HFFc6 (cell line): ENCODE measurements around the gene FOXK2. TPM values are rescaled to one million over a fixed set of nuclear protein-coding genes. Genes with fewer than 3 reads are reported as not detected.
"Not testable (repeated sequence)": the region's sequence is repeated elsewhere in the genome, so short reads cannot be mapped to it uniquely, and the experiment has no call there.

Experiments used
- DNase-seq: peaks from one replicate; pipeline ENCODE4 v3.0.0-alpha.2; 2018
- H3K27ac Mint-ChIP-seq: 2 replicates; pipeline ENCODE4 v1.8.0; 2020; ENCODE audit warnings: mild to moderate bottlenecking, mixed read lengths
- H3K27me3 Mint-ChIP-seq: 2 replicates; pipeline ENCODE4 v1.8.0; 2021; ENCODE audit warnings: mild to moderate bottlenecking, moderate library complexity, mixed read lengths; ENCODE audit not compliant: insufficient read depth
- H3K36me3 Mint-ChIP-seq: 2 replicates; pipeline ENCODE4 v1.8.0; 2021; ENCODE audit warnings: low read depth, mixed read lengths
- H3K4me1 Mint-ChIP-seq: 2 replicates; pipeline ENCODE4 v1.8.0; 2020; ENCODE audit warnings: low read depth, mixed read lengths
- H3K4me3 Mint-ChIP-seq: 2 replicates; pipeline ENCODE4 v1.8.0; 2020; ENCODE audit warnings: mild to moderate bottlenecking, moderate library complexity, mixed read lengths
- H3K9me3 Mint-ChIP-seq: 2 replicates; pipeline ENCODE4 v1.8.0; 2020; ENCODE audit warnings: mild to moderate bottlenecking, mixed read lengths
- CTCF ChIP-seq: fragments of 200-600 bp; sonication (generic); IDR thresholded peaks from 2 replicates; pipeline ENCODE4 v1.5.0; 2021; ENCODE audit warnings: antibody characterized with exemption, mild to moderate bottlenecking
- total RNA-seq, 6 experiments: library from RNA; stranded (reverse); fragmentation: NEBNext Ultra II Directional; extraction: Animal tissue kit (Norgen Biotek cat#: 25700); gene quantifications; 2 replicates in 1 of 6; 3 replicates in 5 of 6; pipeline ENCODE4 v1.2.3, GENCODE V29; 2021

FOXK2 gene
- total RNA-seq, 6 experiments from 2014 or later = 38.6 to 46.3 (median 41.1) TPM

GRCh38 chr17:82505296-82505695 is 14.2 kb upstream of the FOXK2 start:
- Mint-ChIP-seq H3K9me3 (no peaks in the 10 kb centered on the region), H3K36me3 (no peaks in the 10 kb centered on the region), H3K27me3 (peaks cover 7% of the 10 kb centered on the region), H3K4me1 (no peaks in the 10 kb centered on the region), H3K27ac (no peak overlapping the region), H3K4me3 (no peak overlapping the region)
- no peak for TF ChIP-seq CTCF
- DNase-seq = no peak

GRCh38 chr17:82506402-82506801 is 13.1 kb upstream of the FOXK2 start:
- not testable (repeated sequence) for H3K27ac Mint-ChIP-seq, H3K4me1 Mint-ChIP-seq, H3K27me3 Mint-ChIP-seq, H3K4me3 Mint-ChIP-seq, DNase-seq, H3K36me3 Mint-ChIP-seq, H3K9me3 Mint-ChIP-seq

- no peaks in the 10 kb centered on the region for H3K9me3 Mint-ChIP-seq
Observed at GRCh38 chr17:82507631-82508175, 11.8 kb upstream of the FOXK2 start.

GRCh38 chr17:82511642-82512041 is 7.9 kb upstream of the FOXK2 start:
- Mint-ChIP-seq H3K4me3 (peak overlapping the region; percentile 62; the same call in 1 of the 2 replicates), H3K9me3 (peaks cover 12% of the 10 kb centered on the region)
- H3K27me3 Mint-ChIP-seq, H3K4me1 Mint-ChIP-seq, H3K27ac Mint-ChIP-seq, DNase-seq, H3K36me3 Mint-ChIP-seq: not testable (repeated sequence)

More at GRCh38 chr17:82507631-82508175, 11.8 kb upstream of the FOXK2 start:
- Mint-ChIP-seq H3K36me3 (no peaks in the 10 kb centered on the region), H3K4me3 (no peak overlapping the region), H3K27me3 (peaks cover 3% of the 10 kb centered on the region), H3K4me1 (no peaks in the 10 kb centered on the region), H3K27ac (no peak overlapping the region)
- no peak for DNase-seq
- TF ChIP-seq CTCF = no peak

GRCh38 chr17:82513864-82514263 is 5.7 kb upstream of the FOXK2 start:
- H3K4me3 Mint-ChIP-seq, H3K36me3 Mint-ChIP-seq, DNase-seq, H3K27ac Mint-ChIP-seq, H3K27me3 Mint-ChIP-seq, H3K4me1 Mint-ChIP-seq: not testable (repeated sequence)
- H3K9me3 Mint-ChIP-seq = peaks cover 12% of the 10 kb centered on the region

GRCh38 chr17:82517230-82517865 is 2.2 kb upstream of the FOXK2 start:
- H3K27me3 Mint-ChIP-seq = peaks cover 1% of the 10 kb centered on the region; the same call in 1 of the 2 replicates
- H3K9me3 Mint-ChIP-seq = peaks cover 12% of the 10 kb centered on the region
- peaks cover 12% of the 10 kb centered on the region for H3K4me1 Mint-ChIP-seq
- H3K4me3 Mint-ChIP-seq = no peak overlapping the region
- H3K27ac Mint-ChIP-seq = no peak overlapping the region
- TF ChIP-seq CTCF = no peak
- no peak for DNase-seq
- H3K36me3 Mint-ChIP-seq = peaks cover 15% of the 10 kb centered on the region
